Neuronal stem cell (in vitro differentiated cells): ENCODE measurements around the gene ABCC1.

Source experiments
- DNase-seq: peaks from one replicate; pipeline ENCODE4 v3.0.0-alpha.2; 2013; ENCODE audit warnings: low spot score
- H2AFZ ChIP-seq: one replicate; pipeline ENCODE4 v1.6.1; 2013; ENCODE audit warnings: mild to moderate bottlenecking, low read length, inconsistent platforms
- H2AK5ac ChIP-seq: 2 replicates; pipeline ENCODE4 v1.6.1; 2013; ENCODE audit warnings: low read depth, mild to moderate bottlenecking, inconsistent platforms, low read length, moderate library complexity, mixed read lengths
- H2BK120ac ChIP-seq: 2 replicates; pipeline ENCODE4 v1.6.1; 2013; ENCODE audit warnings: low read depth, mild to moderate bottlenecking, inconsistent platforms, low read length, moderate library complexity, mixed read lengths
- H2BK12ac ChIP-seq: one replicate; pipeline ENCODE4 v1.6.1; 2013; ENCODE audit warnings: low read length, inconsistent platforms
- H2BK15ac ChIP-seq: 2 replicates; pipeline ENCODE4 v1.6.1; 2013; ENCODE audit warnings: mild to moderate bottlenecking, low read length, inconsistent platforms, mixed read lengths
- H2BK5ac ChIP-seq: one replicate; pipeline ENCODE4 v1.6.1; 2013; ENCODE audit warnings: inconsistent platforms, mild to moderate bottlenecking, low read length, moderate library complexity
- H3K14ac ChIP-seq: one replicate; pipeline ENCODE4 v1.6.1; 2013; ENCODE audit warnings: low read length, inconsistent platforms
- H3K18ac ChIP-seq: 2 replicates; pipeline ENCODE4 v1.6.1; 2013; ENCODE audit warnings: low read length, inconsistent platforms
- H3K23ac ChIP-seq: 2 replicates; pipeline ENCODE4 v1.6.1; 2013; ENCODE audit warnings: low read depth, mild to moderate bottlenecking, mixed read lengths, low read length, inconsistent platforms; ENCODE audit not compliant: poor library complexity
- H3K27ac ChIP-seq: replicated peaks from 3 replicates; pipeline ENCODE4 v1.5.1; 2013; ENCODE audit warnings: low read length, inconsistent platforms
- H3K27me3 ChIP-seq, 3 experiments: 2 replicates each; pipeline ENCODE4 v1.6.1; 2013; ENCODE audit warnings: low read length in 3 of 3, mild to moderate bottlenecking in 2 of 3, inconsistent platforms in 1 of 3, low read depth in 1 of 3, mixed read lengths in 1 of 3, moderate library complexity in 1 of 3; ENCODE audit not compliant: control insufficient read depth in 3 of 3, insufficient read depth in 3 of 3
- H3K36me3 ChIP-seq, 2 donors: replicated peaks in 1 of 2; 2 replicates each; pipeline ENCODE4 v1.6.1; 2013; ENCODE audit warnings: low read length in 2 of 2; ENCODE audit not compliant: control insufficient read depth in 2 of 2, insufficient read depth in 2 of 2
- H3K4ac ChIP-seq: 2 replicates; pipeline ENCODE4 v1.6.1; 2013; ENCODE audit warnings: inconsistent platforms, mild to moderate bottlenecking, low read length, moderate library complexity
- H3K4me1 ChIP-seq, 2 donors: 1 replicate in 1 of 2; 2 replicates in 1 of 2; pipeline ENCODE4 v1.6.1; 2013; ENCODE audit warnings: low read length in 2 of 2, low read depth in 1 of 2; ENCODE audit not compliant: control insufficient read depth in 2 of 2, insufficient read depth in 1 of 2
- H3K4me2 ChIP-seq: one replicate; pipeline ENCODE4 v1.6.1; 2013; ENCODE audit warnings: mild to moderate bottlenecking, low read length, inconsistent platforms; ENCODE audit not compliant: insufficient read depth, poor library complexity, severe bottlenecking
- H3K4me3 ChIP-seq, 2 donors: 2 replicates each; pipeline ENCODE4 v1.5.1; 2013; ENCODE audit warnings: low read length in 2 of 2, mild to moderate bottlenecking in 2 of 2, inconsistent platforms in 1 of 2, moderate library complexity in 1 of 2
- H3K79me1 ChIP-seq: one replicate; pipeline ENCODE4 v1.6.1; 2013; ENCODE audit warnings: low read depth, mild to moderate bottlenecking, inconsistent platforms, low read length, moderate library complexity
- H3K9ac ChIP-seq: one replicate; pipeline ENCODE4 v1.6.1; 2013; ENCODE audit warnings: mild to moderate bottlenecking, low read depth, low read length, inconsistent platforms; ENCODE audit not compliant: poor library complexity
- H3K9me3 ChIP-seq, 2 donors: replicated peaks in 1 of 2; 2 replicates each; pipeline versions ENCODE3 to v1.6.1; 2013; ENCODE audit warnings: low read length in 2 of 2, mild to moderate bottlenecking in 2 of 2, inconsistent platforms in 1 of 2, low read depth in 1 of 2, mixed read lengths in 1 of 2, moderate library complexity in 1 of 2; ENCODE audit not compliant: control insufficient read depth in 2 of 2, insufficient read depth in 1 of 2
- H4K8ac ChIP-seq: one replicate; pipeline ENCODE4 v1.6.1; 2013; ENCODE audit warnings: low read depth, mild to moderate bottlenecking, inconsistent platforms, low read length, moderate library complexity
- H4K91ac ChIP-seq: one replicate; pipeline ENCODE4 v1.6.1; 2013; ENCODE audit warnings: low read length, low read depth, mild to moderate bottlenecking, inconsistent platforms; ENCODE audit not compliant: poor library complexity
- WGBS, 2 donors: extraction: QIAGEN DNeasy Blood & Tissue Kit; methylation state at CpG; one replicate each; pipeline ENCODE4 v1.1.7; 2013; ENCODE audit warnings: missing lambda C conversion rate in 2 of 2, mixed read lengths in 1 of 2; ENCODE audit not compliant: insufficient read length in 2 of 2, insufficient replicate concordance in 1 of 2; ENCODE audit errors: extremely low coverage in 2 of 2; 5-methylcytosine and 5-hydroxymethylcytosine counted together

Gene ABCC1

GRCh38 chr16:16037970-16038369 lies 88.6 kb downstream of the ABCC1 start:
- DNase-seq, result no peak
- Histone ChIP-seq H3K4me3 (no peak overlapping the region), H3K4ac (no peak overlapping the region), H2BK120ac (no peak overlapping the region), H3K4me1 (peaks cover 3 to 12% of the 10 kb centered on the region in 2 donors), H3K79me1 (no peaks in the 10 kb centered on the region), H3K4me2 (no peak overlapping the region), H4K91ac (no peak overlapping the region), H2BK15ac (no peak overlapping the region), H2BK12ac (no peak overlapping the region), H3K27ac (no peak overlapping the region), H2AK5ac (no peak overlapping the region), H2AFZ (no peak overlapping the region), H4K8ac (no peak overlapping the region), H3K18ac (no peak overlapping the region), H3K9me3 (no peaks in the 10 kb centered on the region), H3K36me3 (peaks cover 2 to 15% of the 10 kb centered on the region in 2 donors), H2BK5ac (no peak overlapping the region), H3K23ac (no peak overlapping the region), H3K9ac (no peak overlapping the region), H3K14ac (no peak overlapping the region), H3K27me3 (no peaks in the 10 kb centered on the region)
- WGBS, 2 donors, result 100% methylated on average over 1 of the region's 1 CpG

- Histone ChIP-seq H2BK5ac (no peak overlapping the region), H4K91ac (no peak overlapping the region), H3K27ac (no peak overlapping the region), H3K4ac (no peak overlapping the region), H2BK12ac (no peak overlapping the region), H4K8ac (no peak overlapping the region), H3K9me3 (no peaks in the 10 kb centered on the region), H3K14ac (no peak overlapping the region), H3K4me2 (no peak overlapping the region), H3K18ac (no peak overlapping the region), H3K4me1 (peaks cover 3 to 12% of the 10 kb centered on the region in 2 donors), H2BK120ac (no peak overlapping the region), H3K23ac (peak overlapping the region; percentile 55), H3K36me3 (peaks cover 2 to 15% of the 10 kb centered on the region in 2 donors), H3K27me3 (no peaks in the 10 kb centered on the region), H2AK5ac (no peak overlapping the region), H3K79me1 (no peaks in the 10 kb centered on the region), H3K4me3 (peak overlapping the region in 1 of 2 donors; percentile 1), H2BK15ac (no peak overlapping the region), H2AFZ (no peak overlapping the region), H3K9ac (no peak overlapping the region)
- no peak for DNase-seq
- 100% methylated on average over 1 of the region's 6 CpGs; no CpG with 5 or more reads in 1 of the 2 donors for WGBS, 2 donors
Observed at GRCh38 chr16:16038950-16039349, 89.5 kb downstream of the ABCC1 start.

GRCh38 chr16:16041196-16041892 lies 91.9 kb downstream of the ABCC1 start:
- H3K4me1 ChIP-seq, result peaks cover 0 to 9% of the 10 kb centered on the region in 2 donors
- H3K9ac ChIP-seq, result peak overlapping the region; percentile 57
- H3K4me3 ChIP-seq, result no peak overlapping the region
- H3K23ac ChIP-seq, result no peak overlapping the region
- H3K27me3 ChIP-seq, result no peaks in the 10 kb centered on the region
- DNase-seq, result no peak
- no CpG with 5 or more reads among the region's 10 CpGs for WGBS, 2 donors
- no peak overlapping the region for H3K4me2 ChIP-seq
- no peak overlapping the region for H2BK120ac ChIP-seq
- H2BK15ac ChIP-seq, result no peak overlapping the region
- peak overlapping the region; percentile 27 for H3K27ac ChIP-seq
- no peak overlapping the region for H2BK5ac ChIP-seq
- H2AK5ac ChIP-seq, result no peak overlapping the region
- H3K18ac ChIP-seq, result peak overlapping the region; percentile 65
- no peak overlapping the region for H3K14ac ChIP-seq
- no peak overlapping the region for H4K8ac ChIP-seq
- no peak overlapping the region for H3K4ac ChIP-seq
- H2AFZ ChIP-seq, result no peak overlapping the region
- H3K9me3 ChIP-seq, result no peaks in the 10 kb centered on the region
- peaks cover 6 to 32% of the 10 kb centered on the region in 2 donors for H3K36me3 ChIP-seq
- H2BK12ac ChIP-seq, result no peak overlapping the region
- H3K79me1 ChIP-seq, result no peaks in the 10 kb centered on the region
- H4K91ac ChIP-seq, result no peak overlapping the region

- Histone ChIP-seq H3K27ac (no peak overlapping the region), H2BK5ac (no peak overlapping the region), H2BK15ac (no peak overlapping the region), H3K9me3 (no peaks in the 10 kb centered on the region), H2AFZ (no peak overlapping the region), H3K9ac (no peak overlapping the region), H3K36me3 (peaks cover 6 to 35% of the 10 kb centered on the region in 2 donors), H3K4ac (no peak overlapping the region), H2BK120ac (no peak overlapping the region), H3K18ac (no peak overlapping the region), H2BK12ac (no peak overlapping the region), H3K27me3 (no peaks in the 10 kb centered on the region), H3K79me1 (no peaks in the 10 kb centered on the region), H4K8ac (no peak overlapping the region), H3K23ac (no peak overlapping the region), H3K14ac (no peak overlapping the region), H2AK5ac (no peak overlapping the region), H4K91ac (no peak overlapping the region), H3K4me3 (no peak overlapping the region), H3K4me2 (no peak overlapping the region), H3K4me1 (peaks cover 0 to 6% of the 10 kb centered on the region in 2 donors)
- WGBS, 2 donors, result no CpG with 5 or more reads among the region's 2 CpGs
- no peak for DNase-seq
Observed at GRCh38 chr16:16042076-16042475, 92.7 kb downstream of the ABCC1 start.
